HG02870 (cell line): Measurements from ENCODE around the gene NT5C1B.

Experiments used
- ATAC-seq: cut with Tn5 transposase; IDR thresholded peaks from one replicate; pipeline ENCODE4 v1.9.1; 2021; ENCODE audit warnings: mild to moderate bottlenecking, moderate library complexity; ENCODE audit not compliant: unreplicated experiment

NT5C1B gene

GRCh38 chr2:18600255-18600613, 10.9 kb upstream of the NT5C1B start:
- peak; percentile 72 for ATAC-seq

GRCh38 chr2:18599509-18600254, 10.3 kb upstream of the NT5C1B start:
- no peak for ATAC-seq

- no peak for ATAC-seq
These were observed 9.6 kb upstream of the NT5C1B start for GRCh38 chr2:18598848-18599484.

- ATAC-seq, result no peak
These were observed 8.2 kb upstream of the NT5C1B start for GRCh38 chr2:18597618-18598017.

- no peak for ATAC-seq
These were observed 7.6 kb upstream of the NT5C1B start for GRCh38 chr2:18596993-18597392.

- no peak for ATAC-seq
These were observed 4.1 kb upstream of the NT5C1B start for GRCh38 chr2:18593496-18593895.

GRCh38 chr2:18592372-18592771, 3.0 kb upstream of the NT5C1B start:
- ATAC-seq, result no peak

- no peak for ATAC-seq
These were observed 567 bp downstream of the NT5C1B start for GRCh38 chr2:18588802-18589201.

- ATAC-seq, result no peak
These were observed 1.3 kb downstream of the NT5C1B start for GRCh38 chr2:18588049-18588448.

GRCh38 chr2:18585526-18585925, 3.8 kb downstream of the NT5C1B start:
- ATAC-seq, result no peak

GRCh38 chr2:18584608-18584954, 4.8 kb downstream of the NT5C1B start:
- ATAC-seq, result no peak

GRCh38 chr2:18583905-18584607, 5.3 kb downstream of the NT5C1B start:
- no peak for ATAC-seq

- ATAC-seq, result no peak
These were observed 8.8 kb downstream of the NT5C1B start for GRCh38 chr2:18580606-18581005.

- ATAC-seq, result no peak
These were observed 11.3 kb downstream of the NT5C1B start for GRCh38 chr2:18578033-18578432.

GRCh38 chr2:18566145-18566769, 23.1 kb downstream of the NT5C1B start:
- no peak for ATAC-seq

GRCh38 chr2:18560797-18561085, 28.6 kb downstream of the NT5C1B start:
- no peak for ATAC-seq

GRCh38 chr2:18560031-18560796, 29.2 kb downstream of the NT5C1B start, which contains the start of gene RDH14:
Gene RDH14, minus strand, starts transcription at chr2:18560653. Its CDS starts 81 bp downstream, at chr2:18560572.
- ATAC-seq, result peak; percentile 93

GRCh38 chr2:18559531-18560030, 29.8 kb downstream of the NT5C1B start:
- ATAC-seq, result no peak

- ATAC-seq, result no peak
These were observed 30.9 kb downstream of the NT5C1B start for GRCh38 chr2:18558458-18558857.

- no peak for ATAC-seq
These were observed 32.2 kb downstream of the NT5C1B start for GRCh38 chr2:18557121-18557520.
